OCI-LY7 (cell line): ENCODE measurements around the gene GPHN.
"Not testable (repeated sequence)": the region's sequence is repeated elsewhere in the genome, so short reads cannot be mapped to it uniquely, and the experiment has no call there.

ENCODE experiments used
- CTCF ChIP-seq: fragments of 200-600 bp; sonication (generic); conservative IDR thresholded peaks from 2 replicates; pipeline ENCODE4 v1.5.1; 2014; ENCODE audit warnings: mild to moderate bottlenecking, antibody characterized with exemption, low read length, moderate library complexity, mixed read lengths
- EZH2phosphoT487 ChIP-seq: fragments of 200-600 bp; sonication (generic); IDR thresholded peaks from 2 replicates; pipeline ENCODE4 v1.6.1; 2018; ENCODE audit warnings: low read depth, borderline replicate concordance, mild to moderate bottlenecking, mixed run types, antibody characterized with exemption, low read length, moderate library complexity, mixed read lengths

GRCh38 chr14:66587753-66588152 is 79.8 kb downstream of the GPHN start:
- not testable (repeated sequence) for TF ChIP-seq CTCF, EZH2phosphoT487
